SK-N-SH treated with all-trans-retinoic acid at 6 μM for 48 hours (cell line): Measurements from ENCODE around the gene UCN.

Experiments used
- CREB5 ChIP-seq: fragments of 250-450 bp; sonication (Bioruptor Pico); IDR thresholded peaks from 2 replicates; pipeline ENCODE4 v1.5.1; 2020; ENCODE audit warnings: low read depth, mild to moderate bottlenecking, moderate library complexity
- CSRNP3 ChIP-seq: fragments of 250-450 bp; sonication (Bioruptor Pico); IDR thresholded peaks from 2 replicates; pipeline ENCODE4 v1.5.1; 2021; ENCODE audit warnings: mild to moderate bottlenecking, moderate library complexity
- ESRRG ChIP-seq: fragments of 250-450 bp; sonication (Bioruptor Pico); IDR thresholded peaks from 2 replicates; pipeline ENCODE4 v1.6.1; 2021; ENCODE audit warnings: mild to moderate bottlenecking
- PPARA ChIP-seq: fragments of 250-450 bp; sonication (Bioruptor Pico); IDR thresholded peaks from 2 replicates; pipeline ENCODE4 v1.5.0; 2020; ENCODE audit warnings: mild to moderate bottlenecking, borderline replicate concordance
- ZFP30 ChIP-seq: fragments of 450-650 bp; formaldehyde crosslinking; IDR thresholded peaks from 2 replicates; pipeline ENCODE4 v1.5.0; 2022; ENCODE audit warnings: mild to moderate bottlenecking, moderate library complexity

- TF ChIP-seq CREB5 (CRISPR knock-in tag): no peak
- TF ChIP-seq PPARA (CRISPR knock-in tag): no peak
- no peak for TF ChIP-seq CSRNP3 (CRISPR knock-in tag)
- TF ChIP-seq ZFP30: no peak
- no peak for TF ChIP-seq ESRRG (CRISPR knock-in tag)
Observed at GRCh38 chr2:27281442-27281841, 26.8 kb downstream of the UCN start.
